Measurements from ENCODE around the gene COL4A2. TPM values are rescaled to one million over a fixed set of nuclear protein-coding genes. Genes with fewer than 3 reads are reported as not detected.

Gene COL4A2
- total RNA-seq, 1 experiment from 2014 or later: 74.5 TPM

DNA sequence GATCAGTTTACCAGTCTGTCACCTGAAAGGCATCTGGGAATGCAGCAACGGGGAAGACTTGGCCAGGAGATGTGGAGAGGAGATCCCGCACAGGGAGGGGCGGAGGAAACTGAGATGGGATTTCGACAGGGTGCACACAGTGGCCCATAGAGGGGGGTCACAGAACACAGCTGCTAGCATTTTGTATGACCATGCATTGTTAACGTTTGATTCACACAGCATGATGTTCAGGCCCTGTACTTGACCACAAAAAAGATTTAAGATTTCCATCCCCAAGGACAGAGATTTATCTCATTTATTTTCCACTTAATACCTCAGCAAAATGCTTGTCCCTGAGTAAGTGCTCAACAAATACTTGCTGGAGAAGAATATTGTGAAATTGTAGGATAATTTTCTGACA lies 191.2 kb downstream of the COL4A2 start:
- ATAC-seq (no peak), DNase-seq (no peak)
- intact Hi-C loops (cut with micrococcal nuclease): no loop called here
- Histone ChIP-seq H3K4me3 (ENCODE audit: low read length) (no peak overlapping the region), H3K9me3 (ENCODE audit: low read length) (no peaks in the 10 kb centered on the region), H3K27ac (ENCODE audit: low read length) (peak overlapping the region; percentile 98), H3K27me3 (ENCODE audit: low read length) (no peaks in the 10 kb centered on the region), H3K4me1 (ENCODE audit: insufficient read depth, low read length) (peaks cover 24% of the 10 kb centered on the region), H3K36me3 (ENCODE audit: low read depth, low read length) (peaks cover 20% of the 10 kb centered on the region), H3K9ac (ENCODE audit: low read length) (no peak overlapping the region), H3K4me2 (ENCODE audit: low read length) (no peak overlapping the region), H4K20me1 (ENCODE audit: low read length) (no peaks in the 10 kb centered on the region), H3F3A (ENCODE audit: low read length, unreplicated experiment) (peaks cover 15% of the 10 kb centered on the region), H3K79me2 (ENCODE audit: low read length) (no peaks in the 10 kb centered on the region), H3K9me2 (replicated peaks; ENCODE audit: low read length) (no peaks in the 10 kb centered on the region), H2AFZ (ENCODE audit: low read length) (no peak overlapping the region)
- POLR2A ChIA-PET (ENCODE audit: unreplicated experiment): no interaction called here
- no TSS peak for BruUV-seq (replicated peaks)
- CTCF ChIA-PET: no interaction called here
- TF ChIP-seq, protein P1, sequence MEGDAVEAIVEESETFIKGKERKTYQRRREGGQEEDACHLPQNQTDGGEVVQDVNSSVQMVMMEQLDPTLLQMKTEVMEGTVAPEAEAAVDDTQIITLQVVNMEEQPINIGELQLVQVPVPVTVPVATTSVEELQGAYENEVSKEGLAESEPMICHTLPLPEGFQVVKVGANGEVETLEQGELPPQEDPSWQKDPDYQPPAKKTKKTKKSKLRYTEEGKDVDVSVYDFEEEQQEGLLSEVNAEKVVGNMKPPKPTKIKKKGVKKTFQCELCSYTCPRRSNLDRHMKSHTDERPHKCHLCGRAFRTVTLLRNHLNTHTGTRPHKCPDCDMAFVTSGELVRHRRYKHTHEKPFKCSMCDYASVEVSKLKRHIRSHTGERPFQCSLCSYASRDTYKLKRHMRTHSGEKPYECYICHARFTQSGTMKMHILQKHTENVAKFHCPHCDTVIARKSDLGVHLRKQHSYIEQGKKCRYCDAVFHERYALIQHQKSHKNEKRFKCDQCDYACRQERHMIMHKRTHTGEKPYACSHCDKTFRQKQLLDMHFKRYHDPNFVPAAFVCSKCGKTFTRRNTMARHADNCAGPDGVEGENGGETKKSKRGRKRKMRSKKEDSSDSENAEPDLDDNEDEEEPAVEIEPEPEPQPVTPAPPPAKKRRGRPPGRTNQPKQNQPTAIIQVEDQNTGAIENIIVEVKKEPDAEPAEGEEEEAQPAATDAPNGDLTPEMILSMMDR (conservative IDR thresholded peaks at IDR 0.05; ENCODE audit: low read depth, low read length): no peak
- TF ChIP-seq EZH2phosphoT487 (IDR thresholded peaks at IDR 0.05; ENCODE audit: borderline replicate concordance, low read length): no peak
- no peak for TF ChIP-seq EZH2 (IDR thresholded peaks at IDR 0.05; ENCODE audit: low read length, unreplicated experiment)

DNA sequence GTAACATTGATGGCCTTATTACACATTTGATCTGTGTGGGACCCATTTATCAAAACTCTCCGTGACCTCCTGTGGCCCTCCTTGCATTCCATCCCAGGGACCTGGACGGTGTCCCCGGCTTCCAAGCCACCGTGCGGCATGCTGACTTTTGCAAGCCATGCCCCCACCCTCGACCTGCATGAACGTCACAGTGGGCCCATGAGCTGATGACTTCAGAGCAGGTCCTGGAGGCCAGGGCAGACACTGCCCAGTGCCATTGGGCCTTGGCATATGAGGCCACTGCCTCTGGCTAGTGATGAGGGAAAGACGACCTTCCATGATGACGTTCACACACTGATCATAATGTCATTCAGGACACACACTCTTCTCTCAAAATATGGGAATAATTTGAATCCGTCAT lies 191.7 kb downstream of the COL4A2 start:
- Histone ChIP-seq H3K79me2 (ENCODE audit: low read length) (no peaks in the 10 kb centered on the region), H3K4me2 (ENCODE audit: low read length) (peak overlapping the region; percentile 71; the same call in 1 of the 2 replicates), H3K4me1 (ENCODE audit: insufficient read depth, low read length) (peaks cover 24% of the 10 kb centered on the region), H3K9me3 (ENCODE audit: low read length) (no peaks in the 10 kb centered on the region), H3F3A (ENCODE audit: low read length, unreplicated experiment) (peaks cover 15% of the 10 kb centered on the region), H3K9ac (ENCODE audit: low read length) (peak overlapping the region; percentile 54; the same call in 1 of the 2 replicates), H3K27me3 (ENCODE audit: low read length) (no peaks in the 10 kb centered on the region), H4K20me1 (ENCODE audit: low read length) (no peaks in the 10 kb centered on the region), H2AFZ (ENCODE audit: low read length) (no peak overlapping the region), H3K4me3 (ENCODE audit: low read length) (no peak overlapping the region), H3K36me3 (ENCODE audit: low read depth, low read length) (peaks cover 20% of the 10 kb centered on the region), H3K27ac (ENCODE audit: low read length) (peak overlapping the region; percentile 98), H3K9me2 (replicated peaks; ENCODE audit: low read length) (no peaks in the 10 kb centered on the region)
- ChIA-PET POLR2A (ENCODE audit: unreplicated experiment) (no interaction called here), CTCF (no interaction called here)
- BruUV-seq (replicated peaks): no TSS peak
- TF ChIP-seq EZH2 (IDR thresholded peaks at IDR 0.05; ENCODE audit: low read length, unreplicated experiment) (no peak), EZH2phosphoT487 (IDR thresholded peaks at IDR 0.05; ENCODE audit: borderline replicate concordance, low read length) (no peak)
- TF ChIP-seq, protein P1 (conservative IDR thresholded peaks at IDR 0.05; ENCODE audit: low read depth, low read length): no peak
- intact Hi-C loops (cut with micrococcal nuclease): no loop called here
- ATAC-seq (no peak), DNase-seq (no peak)

DNA sequence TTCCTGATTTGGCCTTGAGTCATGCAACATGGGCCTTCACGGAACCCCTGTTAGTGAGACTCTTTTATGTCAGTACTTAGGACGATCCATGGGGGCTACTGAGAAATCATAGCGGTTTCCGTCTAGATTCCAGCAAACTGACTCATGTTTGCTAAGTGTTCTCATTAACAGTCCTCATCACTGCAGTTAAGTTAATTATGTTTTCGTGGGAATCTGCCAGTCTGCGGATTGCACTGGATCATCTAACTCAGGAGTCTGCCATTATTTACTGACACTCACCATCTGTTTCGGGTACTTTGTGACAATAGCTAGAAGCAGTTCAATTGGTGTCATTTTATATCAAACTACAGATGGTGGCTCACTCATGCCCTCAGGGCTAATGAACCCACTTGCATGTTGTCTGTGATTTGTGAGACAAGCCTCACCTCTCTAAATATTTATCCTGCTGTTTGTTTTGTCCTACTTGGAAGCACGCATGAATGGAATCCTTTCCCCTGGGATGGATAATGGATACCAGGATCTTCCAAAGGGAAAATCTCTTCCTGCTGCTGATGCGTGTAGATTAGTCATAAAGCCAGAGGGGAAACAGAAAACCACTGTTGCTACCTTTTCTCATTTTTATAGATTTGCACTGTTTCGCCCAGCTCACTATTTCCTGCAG lies 192.7 kb downstream of the COL4A2 start:
- Histone ChIP-seq H4K20me1 (ENCODE audit: low read length) (no peaks in the 10 kb centered on the region), H3K4me2 (ENCODE audit: low read length) (peak overlapping the region; percentile 71), H3F3A (ENCODE audit: low read length, unreplicated experiment) (peaks cover 15% of the 10 kb centered on the region), H3K9me3 (ENCODE audit: low read length) (no peaks in the 10 kb centered on the region), H2AFZ (ENCODE audit: low read length) (no peak overlapping the region), H3K79me2 (ENCODE audit: low read length) (no peaks in the 10 kb centered on the region), H3K4me1 (ENCODE audit: insufficient read depth, low read length) (peaks cover 24% of the 10 kb centered on the region), H3K27ac (ENCODE audit: low read length) (peak overlapping the region; percentile 98), H3K9ac (ENCODE audit: low read length) (peak overlapping the region; percentile 74), H3K9me2 (replicated peaks; ENCODE audit: low read length) (no peaks in the 10 kb centered on the region), H3K27me3 (ENCODE audit: low read length) (no peaks in the 10 kb centered on the region), H3K4me3 (ENCODE audit: low read length) (peak overlapping the region; percentile 25; the same call in 1 of the 2 replicates), H3K36me3 (ENCODE audit: low read depth, low read length) (peaks cover 20% of the 10 kb centered on the region)
- CTCF ChIA-PET: interaction anchor here (0.8 to 1.0 kb wide), 2 partner anchors 44 to 62 kb away, joined by 3 to 5 read pairs; partner anchors contain the start of gene RAB20
- intact Hi-C loops (cut with micrococcal nuclease): loop anchor here (2.0 to 5.0 kb wide), 3 partner anchors 42 to 61 kb away; partner anchors contain the start of gene RAB20
- POLR2A ChIA-PET (ENCODE audit: unreplicated experiment): interaction anchor here (0.6 kb wide), 1 partner anchor 60 kb away, joined by 5 read pairs; no protein-coding TSS in a partner anchor
- no TSS peak for BruUV-seq (replicated peaks)
- TF ChIP-seq EZH2phosphoT487 (IDR thresholded peaks at IDR 0.05; ENCODE audit: borderline replicate concordance, low read length): no peak
- TF ChIP-seq EZH2 (IDR thresholded peaks at IDR 0.05; ENCODE audit: low read length, unreplicated experiment): no peak
- TF ChIP-seq, protein P1 (conservative IDR thresholded peaks at IDR 0.05; ENCODE audit: low read depth, low read length): no peak
- ATAC-seq (peak; percentile 88), DNase-seq (peak; percentile 80)
